D341Med (cell line): ENCODE results near the gene FSIP1.

ENCODE experiments used
- DNase-seq: peaks from one replicate; pipeline ENCODE4 v3.0.0; 2012; ENCODE audit warnings: low spot score

The FSIP1 gene

GRCh38 chr15:39593656-39594445 is 188.8 kb downstream of the FSIP1 start:
- no peak for DNase-seq

GRCh38 chr15:39593071-39593655 is 189.5 kb downstream of the FSIP1 start:
- DNase-seq, result no peak

GRCh38 chr15:39592500-39592899 is 190.1 kb downstream of the FSIP1 start:
- DNase-seq, result no peak

GRCh38 chr15:39591896-39592315 is 190.7 kb downstream of the FSIP1 start:
- DNase-seq, result no peak

- DNase-seq, result no peak
Measured at GRCh38 chr15:39591141-39591895, 191.3 kb downstream of the FSIP1 start.

- no peak for DNase-seq
Measured at GRCh38 chr15:39589815-39590644, 192.6 kb downstream of the FSIP1 start.

GRCh38 chr15:39589193-39589814 is 193.3 kb downstream of the FSIP1 start:
- no peak for DNase-seq

GRCh38 chr15:39588531-39589192 is 194.0 kb downstream of the FSIP1 start:
- DNase-seq, result no peak

GRCh38 chr15:39587731-39588530 is 194.7 kb downstream of the FSIP1 start:
- no peak for DNase-seq

- no peak for DNase-seq
Measured at GRCh38 chr15:39587096-39587721, 195.4 kb downstream of the FSIP1 start.

GRCh38 chr15:39586387-39587095 is 196.1 kb downstream of the FSIP1 start:
- no peak for DNase-seq

GRCh38 chr15:39585871-39586301 is 196.8 kb downstream of the FSIP1 start:
- no peak for DNase-seq

GRCh38 chr15:39585389-39585841 is 197.2 kb downstream of the FSIP1 start:
- DNase-seq, result no peak

- DNase-seq, result no peak
Measured at GRCh38 chr15:39584662-39585388, 197.8 kb downstream of the FSIP1 start.

- DNase-seq, result no peak
Measured at GRCh38 chr15:39584266-39584659, 198.4 kb downstream of the FSIP1 start.

GRCh38 chr15:39583596-39584265 is 198.9 kb downstream of the FSIP1 start:
- DNase-seq, result peak; percentile 55

GRCh38 chr15:39582977-39583595 is 199.6 kb downstream of the FSIP1 start:
- DNase-seq, result no peak
